GM23338 (cell line): ENCODE results near the gene SCFD2. TPM values are rescaled to one million over a fixed set of nuclear protein-coding genes. Genes with fewer than 3 reads are reported as not detected.

Experiments used
- ATAC-seq: fragments of 200-7000 bp; cut with Tn5 transposase; 3 replicates; pipeline ENCODE4 v1.9.1; 2020
- DNase-seq: peaks from one replicate; pipeline ENCODE4 v3.0.0-alpha.2; 2015; ENCODE audit warnings: low spot score
- H2AFZ ChIP-seq: fragments of 200-600 bp; sonication (generic); 2 replicates; pipeline ENCODE4 v1.8.0; 2016; ENCODE audit warnings: antibody characterized with exemption, mild to moderate bottlenecking, moderate library complexity
- H3F3A ChIP-seq: fragments of 200-600 bp; sonication (generic); replicated peaks from 2 replicates; pipeline ENCODE4 v1.8.0; 2017; ENCODE audit warnings: antibody characterized with exemption, mixed run types, low read depth
- H3K27ac ChIP-seq: fragments of 200-600 bp; sonication (generic); 2 replicates; pipeline ENCODE4 v1.6.1; 2016; ENCODE audit warnings: low read depth
- H3K27me3 ChIP-seq: fragments of 200-600 bp; sonication (generic); 2 replicates; pipeline ENCODE4 v1.8.0; 2016; ENCODE audit warnings: mild to moderate bottlenecking, mixed run types, moderate library complexity; ENCODE audit not compliant: insufficient read depth
- H3K36me3 ChIP-seq: fragments of 200-600 bp; sonication (generic); 2 replicates; pipeline ENCODE4 v1.8.0; 2016; ENCODE audit warnings: mild to moderate bottlenecking; ENCODE audit not compliant: insufficient read depth
- H3K4me1 ChIP-seq: fragments of 200-600 bp; sonication (generic); 2 replicates; pipeline ENCODE4 v1.8.0; 2016; ENCODE audit warnings: mild to moderate bottlenecking, moderate library complexity; ENCODE audit not compliant: insufficient read depth
- H3K4me2 ChIP-seq: fragments of 200-600 bp; sonication (generic); 2 replicates; pipeline ENCODE4 v1.7.1; 2017; ENCODE audit warnings: mixed run types
- H3K4me3 ChIP-seq: fragments of 200-600 bp; sonication (generic); 2 replicates; pipeline ENCODE4 v1.6.1; 2016; ENCODE audit warnings: mixed run types
- H3K79me2 ChIP-seq: fragments of 200-600 bp; sonication (generic); replicated peaks from 2 replicates; pipeline ENCODE4 v1.8.0; 2017; ENCODE audit warnings: mild to moderate bottlenecking; ENCODE audit not compliant: insufficient read depth
- H3K9me2 ChIP-seq: fragments of 200-600 bp; sonication (generic); 2 replicates; pipeline ENCODE4 v1.8.0; 2017; ENCODE audit not compliant: insufficient read depth
- H4K20me1 ChIP-seq: fragments of 200-600 bp; sonication (generic); replicated peaks from 2 replicates; pipeline ENCODE4 v1.8.0; 2017; ENCODE audit warnings: mild to moderate bottlenecking; ENCODE audit not compliant: insufficient read depth
- H3K27ac Mint-ChIP-seq: 2 replicates; pipeline ENCODE4 v1.8.0; 2020; ENCODE audit warnings: inconsistent platforms, mild to moderate bottlenecking, moderate library complexity, mixed read lengths
- H3K27me3 Mint-ChIP-seq: 3 replicates; pipeline ENCODE4 v1.8.0; 2022; ENCODE audit warnings: low read depth, mild to moderate bottlenecking, moderate library complexity, mixed read lengths, inconsistent platforms; ENCODE audit not compliant: insufficient read depth, poor library complexity
- H3K36me3 Mint-ChIP-seq: 3 replicates; pipeline ENCODE4 v1.8.0; 2021; ENCODE audit warnings: low read depth, mild to moderate bottlenecking, inconsistent platforms, moderate library complexity, mixed read lengths
- H3K4me1 Mint-ChIP-seq: 3 replicates; pipeline ENCODE4 v1.8.0; 2020; ENCODE audit warnings: mild to moderate bottlenecking, inconsistent platforms, mixed read lengths
- H3K4me3 Mint-ChIP-seq: 3 replicates; pipeline ENCODE4 v1.8.0; 2021; ENCODE audit warnings: moderate library complexity, mild to moderate bottlenecking, inconsistent platforms, mixed read lengths
- H3K9me3 Mint-ChIP-seq: 3 replicates; pipeline ENCODE4 v1.8.0; 2020; ENCODE audit warnings: moderate library complexity, mild to moderate bottlenecking, inconsistent platforms, mixed read lengths
- CREB1 ChIP-seq: fragments of 250-450 bp; sonication (Bioruptor Pico); IDR thresholded peaks from 2 replicates; pipeline ENCODE4 v1.5.0; 2020; ENCODE audit warnings: low read depth, mild to moderate bottlenecking, moderate library complexity
- CTCF ChIP-seq, 2 experiments: fragments of 200-600 bp in 1 of 2; sonication (generic) in 1 of 2; conservative IDR thresholded peaks; 2 replicates each; pipeline versions ENCODE4 v1.5.1 to v1.6.1; 2016 to 2017; ENCODE audit warnings: antibody characterized with exemption in 2 of 2, low read depth in 2 of 2, mild to moderate bottlenecking in 2 of 2, moderate library complexity in 1 of 2
- ETS1 ChIP-seq: IDR thresholded peaks from 2 replicates; pipeline ENCODE4 v1.6.1; 2016; ENCODE audit warnings: antibody characterized with exemption
- EZH2phosphoT487 ChIP-seq: fragments of 200-600 bp; sonication (generic); IDR thresholded peaks from one replicate; pipeline ENCODE4 v1.8.1; 2018; ENCODE audit warnings: antibody characterized with exemption; ENCODE audit not compliant: unreplicated experiment
- JUNB ChIP-seq: IDR thresholded peaks from one replicate; pipeline ENCODE4 v1.6.1; 2016; ENCODE audit warnings: antibody characterized with exemption; ENCODE audit not compliant: unreplicated experiment
- NANOG ChIP-seq: IDR thresholded peaks from 2 replicates; pipeline ENCODE4 v1.6.1; 2016; ENCODE audit warnings: antibody characterized with exemption, borderline replicate concordance
- REST ChIP-seq: IDR thresholded peaks from one replicate; pipeline ENCODE4 v1.6.1; 2018; ENCODE audit warnings: antibody characterized with exemption; ENCODE audit not compliant: unreplicated experiment
- ZNF114 ChIP-seq: fragments of 250-450 bp; sonication (Bioruptor Pico); IDR thresholded peaks from 2 replicates; pipeline ENCODE4 v1.5.0; 2020; ENCODE audit warnings: mild to moderate bottlenecking, moderate library complexity
- ZNF331 ChIP-seq: fragments of 250-450 bp; sonication (Bioruptor Pico); IDR thresholded peaks from 2 replicates; pipeline ENCODE4 v1.5.0; 2020; ENCODE audit warnings: low read depth, mild to moderate bottlenecking, moderate library complexity
- ZNF462 ChIP-seq: fragments of 250-450 bp; sonication (Bioruptor Pico); IDR thresholded peaks from 2 replicates; pipeline ENCODE4 v1.5.0; 2020; ENCODE audit warnings: mild to moderate bottlenecking, moderate library complexity
- polyA plus RNA-seq: library from polyadenylated mRNA; unstranded; fragments of >200 nt; fragmentation: Nextera tagmentation; extraction: Ambion mirVana; gene quantifications from 2 replicates; pipeline ENCODE4 v1.2.1, GENCODE V29; 2016
- total RNA-seq: library from RNA; depleted of rRNA; stranded (reverse); fragments of >200 nt; shearing (Covaris generic); gene quantifications from 2 replicates; pipeline ENCODE4 v1.2.3, GENCODE V29; 2014

SCFD2 gene
- total and polyA plus RNA-seq, 2 experiments from 2014 or later, result 5.7 to 17.5 TPM

DNA sequence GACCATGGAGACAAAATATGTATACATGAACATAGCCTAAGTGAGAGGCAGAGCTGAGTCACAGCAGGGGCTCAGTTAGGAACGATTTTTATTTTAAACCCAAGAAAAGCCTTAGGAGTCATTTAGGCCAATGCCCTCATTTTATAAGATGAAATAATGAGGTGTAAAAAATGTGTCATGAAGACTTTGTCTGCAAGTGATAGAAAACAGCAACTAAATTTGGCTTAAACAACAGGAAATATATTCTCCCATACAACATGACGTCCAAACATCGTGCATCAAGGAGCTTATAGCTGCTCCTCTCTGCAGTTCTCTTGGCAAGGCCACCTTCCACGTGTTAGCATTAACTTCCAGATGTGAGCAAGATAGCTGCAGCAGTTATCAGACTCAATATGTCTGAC lies 16.8 kb downstream of the SCFD2 start:
- Histone ChIP-seq H3K79me2 (no peaks in the 10 kb centered on the region), H4K20me1 (no peaks in the 10 kb centered on the region), H3K4me1 (no peaks in the 10 kb centered on the region), H3K4me3 (no peak overlapping the region), H3K36me3 (no peaks in the 10 kb centered on the region), H3K9me2 (no peaks in the 10 kb centered on the region), H3K27ac (no peak overlapping the region), H2AFZ (no peak overlapping the region), H3F3A (no peaks in the 10 kb centered on the region), H3K4me2 (no peak overlapping the region), H3K27me3 (no peaks in the 10 kb centered on the region)
- H3K27me3 Mint-ChIP-seq, result peaks cover 2% of the 10 kb centered on the region
- peaks cover 19% of the 10 kb centered on the region for H3K36me3 Mint-ChIP-seq
- no peaks in the 10 kb centered on the region for H3K4me1 Mint-ChIP-seq
- TF ChIP-seq ZNF462 (no peak), REST (no peak), ZNF331 (CRISPR knock-in tag) (no peak), EZH2phosphoT487 (no peak), ZNF114 (CRISPR knock-in tag) (no peak), JUNB (no peak), ETS1 (no peak), NANOG (no peak), CTCF (conservative IDR thresholded peaks at IDR 0.05; ENCODE audit: low read depth in 2 of 2) (no peak), CREB1 (CRISPR knock-in tag) (no peak)
- peaks cover 8% of the 10 kb centered on the region; the same call in 2 of the 3 replicates for H3K9me3 Mint-ChIP-seq
- DNase-seq (no peak), ATAC-seq (no peak)
- no peak overlapping the region for H3K27ac Mint-ChIP-seq
- no peak overlapping the region for H3K4me3 Mint-ChIP-seq
